Hindlimb muscle (tissue), 1 donor: ENCODE measurements around the gene GBX2. TPM values are rescaled to one million over a fixed set of nuclear protein-coding genes. Genes with fewer than 3 reads are reported as not detected.

Experiments
- DNase-seq: peaks from one replicate; pipeline ENCODE4 v3.0.0-alpha.2; 2013
- polyA plus RNA-seq: library from polyadenylated mRNA; unstranded; fragments of 120-200 nt; gene quantifications from one replicate; pipeline ENCODE4 v1.2.1, GENCODE V29; 2013; ENCODE audit not compliant: insufficient read length

Gene GBX2
- polyA plus RNA-seq, 1 donor = 0.22 TPM

DNA sequence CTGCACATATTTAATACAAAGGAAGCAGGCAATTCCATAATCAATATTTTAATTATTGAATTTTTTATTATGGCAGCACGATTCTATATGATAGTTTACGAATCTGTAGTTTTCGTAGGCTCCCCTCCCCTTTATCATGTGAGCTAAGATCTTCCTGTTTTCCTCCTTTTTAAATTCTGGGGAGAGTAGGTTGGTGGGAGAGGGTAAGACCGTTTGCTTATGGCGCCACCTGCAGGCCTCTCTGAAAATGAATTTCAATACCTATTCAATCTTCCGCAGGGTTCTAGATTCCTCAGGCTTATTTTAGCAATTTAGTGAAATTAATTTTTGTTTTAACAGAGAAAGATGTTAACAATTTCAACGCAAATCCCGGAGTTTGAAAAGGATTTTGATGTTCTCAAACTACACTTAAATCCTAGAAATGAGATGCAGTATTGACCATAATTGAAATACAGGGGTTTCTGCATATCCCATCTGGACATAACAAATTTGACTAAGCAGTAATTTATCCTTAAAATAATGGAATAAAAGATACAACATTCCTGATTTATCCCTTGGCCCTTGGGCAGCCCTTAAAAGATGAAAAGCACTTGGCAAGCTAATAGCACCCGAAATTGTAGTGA, 12.8 kb upstream of the GBX2 start:
- no peak for DNase-seq

DNA sequence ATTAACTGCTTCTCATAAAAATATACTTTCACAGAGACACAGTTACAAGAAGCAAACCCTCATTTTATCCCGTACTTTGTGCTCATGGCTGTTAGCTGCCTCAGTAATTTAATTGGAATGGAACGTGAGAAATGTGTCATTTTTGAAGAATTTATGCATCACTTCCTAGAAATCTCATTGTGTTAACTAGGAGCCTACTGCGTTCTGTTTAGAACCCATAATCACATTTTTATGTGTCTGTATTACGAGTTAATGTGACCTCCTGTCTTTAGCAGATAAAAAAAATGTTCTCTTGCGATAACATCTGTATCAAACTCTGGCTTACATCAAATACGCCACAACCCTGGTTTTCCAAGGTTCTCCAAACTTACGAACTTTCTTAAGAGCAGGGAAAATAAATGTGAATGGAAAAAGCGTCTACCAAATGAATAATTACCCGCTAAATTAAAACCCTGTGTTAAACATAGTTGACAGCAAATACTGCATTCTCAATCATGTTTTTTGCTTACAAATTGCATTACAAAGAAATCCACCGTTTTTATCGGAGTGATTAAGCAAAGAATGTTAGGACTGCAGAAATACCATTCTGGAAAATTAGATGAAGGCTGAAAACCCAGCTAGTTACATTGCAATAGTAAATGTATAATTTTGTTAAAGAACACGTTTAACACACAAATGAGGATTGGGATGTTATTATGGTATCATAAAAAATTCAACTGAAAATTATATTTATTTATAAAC, 12.1 kb upstream of the GBX2 start:
- DNase-seq = no peak

DNA sequence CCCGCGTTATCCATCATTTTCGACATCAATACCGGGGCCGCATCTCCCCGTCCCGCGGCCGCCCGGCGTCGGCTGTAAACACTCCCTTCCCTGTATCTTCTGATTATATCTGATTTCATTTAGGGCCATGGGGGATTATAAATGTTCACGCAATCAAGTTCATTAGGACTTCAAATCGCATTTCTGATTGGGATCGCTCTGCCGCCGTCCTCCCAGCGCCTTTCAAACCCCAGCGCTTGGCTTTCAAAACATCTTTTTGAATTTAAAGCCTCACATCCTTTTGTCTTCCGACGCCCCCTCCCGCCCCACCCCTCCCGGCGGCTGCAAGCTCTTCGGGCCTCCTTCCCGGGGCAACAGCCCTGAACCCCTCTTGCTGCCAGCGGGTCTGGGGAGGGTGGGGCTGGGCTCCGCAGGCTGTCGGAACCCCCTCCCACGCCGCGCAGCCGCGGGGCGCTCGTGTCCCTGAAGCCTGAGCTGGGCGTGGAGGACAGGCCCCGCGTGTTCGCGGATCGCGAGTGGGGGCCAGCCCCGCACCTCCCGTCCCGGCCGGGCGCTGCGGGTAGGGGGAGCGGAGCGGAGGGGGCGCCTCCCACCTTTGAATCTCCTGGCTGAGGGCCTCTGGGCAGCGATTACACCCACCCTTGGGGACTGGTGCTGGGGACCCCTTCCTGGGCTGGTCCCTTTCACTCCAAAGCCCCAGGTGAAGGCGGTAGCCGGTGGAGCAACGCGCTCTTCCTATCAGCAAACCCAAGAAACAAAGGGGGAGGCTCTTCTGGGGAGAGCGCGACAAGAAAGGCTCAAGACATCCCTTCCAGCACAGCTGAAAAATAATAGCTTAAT, 11.3 kb upstream of the GBX2 start:
- DNase-seq = no peak

DNA sequence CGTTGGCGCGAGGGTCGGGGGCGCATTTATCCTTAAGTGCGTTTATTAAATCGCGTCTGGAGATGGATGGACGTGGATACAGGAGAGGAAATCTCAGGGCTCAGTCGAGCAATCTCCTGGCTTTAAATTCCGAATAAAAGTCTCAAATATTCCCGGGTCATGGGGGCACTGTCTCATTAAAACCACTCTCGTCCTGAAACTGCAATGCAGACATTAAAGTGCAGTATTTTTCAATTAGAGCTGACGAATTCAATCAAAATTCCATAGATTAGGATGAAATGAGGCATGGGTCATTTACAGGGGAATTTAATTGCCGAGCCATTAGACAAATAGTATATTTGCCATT, 10.7 kb upstream of the GBX2 start:
- no peak for DNase-seq

DNA sequence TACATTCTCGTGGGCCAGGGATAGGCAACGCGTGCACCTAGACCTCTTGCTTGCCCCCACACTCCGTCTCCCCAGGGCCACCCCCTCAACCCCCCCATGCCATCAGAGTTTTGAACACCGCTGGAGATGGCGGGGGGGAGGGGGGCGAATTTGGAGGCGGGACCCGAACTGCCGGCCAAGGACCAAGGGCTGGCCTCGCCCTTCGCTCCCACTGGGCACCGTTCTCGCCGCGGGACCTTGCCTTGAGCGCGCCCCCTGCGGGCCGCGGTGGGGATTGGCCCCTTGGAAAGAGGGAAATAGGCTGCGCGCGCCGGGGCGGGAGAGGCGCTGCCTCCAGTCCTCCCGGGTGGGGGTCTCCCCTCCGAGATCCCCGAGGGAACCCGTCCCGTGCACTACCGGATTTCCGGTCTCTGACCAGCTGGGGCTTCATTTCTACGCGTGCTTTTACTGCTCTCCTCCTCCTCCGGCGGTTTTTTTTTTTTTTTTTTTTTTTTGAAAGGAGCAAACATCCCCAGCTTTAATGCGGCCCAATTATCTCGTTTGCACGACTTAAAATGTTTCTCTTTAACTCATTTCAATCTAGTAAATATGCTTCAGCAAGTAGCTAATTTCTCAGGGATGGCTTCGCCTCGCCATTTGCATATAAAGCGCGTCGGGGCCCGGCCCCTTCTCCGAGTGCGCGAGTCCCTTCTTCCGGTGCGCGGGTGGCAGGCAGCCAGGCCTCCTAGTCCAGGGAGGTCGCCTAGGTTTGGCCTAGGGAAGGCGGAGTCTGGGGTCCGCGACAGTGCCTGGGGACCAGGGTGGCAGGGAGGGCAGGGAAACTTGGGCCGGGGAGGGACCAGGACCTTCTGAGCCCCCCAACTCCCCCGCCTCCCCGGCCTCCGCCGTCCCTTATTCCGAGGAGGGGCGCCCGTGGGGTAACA, 10.0 kb upstream of the GBX2 start:
- DNase-seq = no peak

DNA sequence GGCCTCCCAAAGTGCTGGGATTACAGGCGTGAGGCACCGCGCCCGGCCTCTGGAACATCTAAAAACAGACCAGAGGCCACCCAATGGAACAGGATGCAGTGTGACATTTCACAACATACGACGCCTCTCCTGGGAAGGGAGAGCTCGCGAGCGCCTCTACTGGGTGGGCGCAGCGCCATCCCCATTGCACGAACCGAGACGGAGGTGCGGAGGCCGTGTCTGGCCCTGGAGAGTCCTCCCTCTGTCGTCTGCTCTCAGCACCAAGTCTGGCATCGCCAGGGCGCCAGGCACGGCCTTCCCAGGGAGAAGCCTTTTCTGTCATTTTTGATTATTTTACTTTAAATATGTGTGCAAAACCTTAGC, 9.4 kb upstream of the GBX2 start:
- no peak for DNase-seq

DNA sequence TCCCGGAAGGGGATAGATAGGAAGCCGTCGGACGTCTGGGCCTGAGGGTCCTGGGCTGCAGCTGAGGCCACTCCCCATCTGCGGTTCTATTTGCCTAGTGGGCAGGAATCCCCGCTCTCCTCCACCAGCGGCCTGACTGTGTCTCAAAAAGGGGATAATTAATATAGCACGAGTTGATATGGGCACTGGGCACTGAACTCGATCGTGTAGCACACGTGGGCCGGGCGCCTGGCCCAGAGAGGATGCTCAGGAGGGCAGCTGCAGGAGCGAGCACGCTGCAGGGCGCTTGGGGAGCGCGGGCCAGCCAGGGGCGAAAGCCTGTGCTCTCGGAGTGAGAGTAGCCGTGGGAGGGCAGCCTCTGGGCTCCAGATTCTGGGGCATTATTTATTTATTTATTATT, 8.8 kb upstream of the GBX2 start:
- DNase-seq = no peak

DNA sequence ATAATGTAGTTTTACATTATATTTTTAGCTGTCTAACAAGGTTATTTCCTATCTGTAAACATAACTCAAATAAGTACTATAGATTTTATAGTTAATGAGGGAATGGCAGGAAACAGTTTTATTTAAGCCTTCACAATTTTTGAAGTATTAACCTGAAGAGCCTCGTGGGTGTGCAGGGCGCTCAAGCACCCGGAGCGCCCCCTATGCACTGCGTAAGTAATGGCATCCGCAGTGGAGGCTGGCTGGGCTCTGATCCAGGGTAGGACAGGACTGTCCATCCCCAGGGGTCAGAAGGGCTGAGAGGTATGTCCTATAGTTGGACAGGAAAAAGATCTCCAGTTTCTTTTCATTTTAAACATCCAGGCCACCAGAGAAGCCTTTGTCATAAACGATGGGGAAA, 8.2 kb upstream of the GBX2 start:
- DNase-seq = no peak

DNA sequence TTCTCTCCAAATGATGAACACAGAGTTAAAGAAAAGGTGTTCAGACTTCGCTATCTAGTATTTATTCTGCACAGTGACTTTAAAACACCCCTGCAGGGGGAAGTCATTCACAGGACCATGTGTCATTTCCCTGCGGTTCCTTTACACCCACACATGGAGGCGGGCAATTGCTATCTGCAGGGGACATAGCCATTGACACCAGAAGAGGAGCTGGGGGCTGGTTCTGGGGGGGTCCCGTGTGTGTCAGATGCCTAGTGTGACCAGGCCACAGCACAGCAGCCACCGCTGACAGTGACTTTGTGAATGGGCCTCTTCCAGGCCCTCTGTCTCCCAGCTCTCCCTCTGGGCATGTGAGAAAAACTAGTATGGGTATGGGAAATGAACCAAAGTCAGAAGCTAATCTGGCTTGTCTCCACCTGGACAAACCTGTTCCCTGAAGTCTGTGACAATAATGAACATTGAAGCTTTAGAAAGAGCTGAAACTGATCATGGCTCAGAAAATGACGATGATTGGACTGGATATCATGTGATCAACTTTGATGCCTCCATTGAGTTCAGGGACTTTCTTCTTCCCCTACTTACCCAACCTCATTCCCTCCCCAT, 7.5 kb upstream of the GBX2 start:
- DNase-seq = no peak

GRCh38 chr2:236173729-236174607, 5.8 kb upstream of the GBX2 start:
- DNase-seq = no peak

DNA sequence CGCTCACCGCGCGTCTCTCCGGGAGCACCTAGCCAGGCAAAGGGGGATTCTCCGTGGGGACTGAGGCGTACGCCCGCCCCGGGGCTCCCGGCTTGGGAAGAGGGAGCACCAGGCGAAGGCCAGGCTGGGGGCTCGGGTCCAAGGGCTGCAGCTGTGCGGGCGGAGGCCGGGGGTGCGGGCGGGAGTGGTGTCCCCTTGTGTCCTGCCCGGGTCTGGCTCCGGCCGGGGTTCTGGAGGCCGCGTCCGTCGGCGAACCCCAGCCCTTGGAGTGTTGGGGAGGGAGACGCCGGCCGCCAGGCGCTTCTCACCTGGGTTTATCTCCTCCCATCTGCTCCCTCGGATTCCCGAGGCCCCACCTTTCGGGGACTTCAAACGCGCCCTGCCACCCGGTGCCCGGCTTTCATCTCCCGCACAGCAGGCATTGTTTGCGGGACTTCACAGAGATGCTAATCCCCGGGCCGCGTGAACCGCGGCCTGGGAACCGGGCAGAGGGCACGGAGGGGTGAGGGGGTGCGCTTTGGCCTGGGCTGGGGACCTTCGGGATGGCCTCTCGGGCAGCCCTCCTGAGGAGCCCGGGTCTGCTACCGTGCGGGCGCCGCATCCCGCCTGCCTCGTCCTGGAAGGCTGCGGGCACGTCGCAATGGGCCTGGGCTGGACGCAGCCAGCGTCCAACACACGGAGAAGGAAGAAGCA, 5.0 kb upstream of the GBX2 start:
- DNase-seq = no peak

- DNase-seq = no peak
Measured at GRCh38 chr2:236172255-236173035, 4.3 kb upstream of the GBX2 start.

DNA sequence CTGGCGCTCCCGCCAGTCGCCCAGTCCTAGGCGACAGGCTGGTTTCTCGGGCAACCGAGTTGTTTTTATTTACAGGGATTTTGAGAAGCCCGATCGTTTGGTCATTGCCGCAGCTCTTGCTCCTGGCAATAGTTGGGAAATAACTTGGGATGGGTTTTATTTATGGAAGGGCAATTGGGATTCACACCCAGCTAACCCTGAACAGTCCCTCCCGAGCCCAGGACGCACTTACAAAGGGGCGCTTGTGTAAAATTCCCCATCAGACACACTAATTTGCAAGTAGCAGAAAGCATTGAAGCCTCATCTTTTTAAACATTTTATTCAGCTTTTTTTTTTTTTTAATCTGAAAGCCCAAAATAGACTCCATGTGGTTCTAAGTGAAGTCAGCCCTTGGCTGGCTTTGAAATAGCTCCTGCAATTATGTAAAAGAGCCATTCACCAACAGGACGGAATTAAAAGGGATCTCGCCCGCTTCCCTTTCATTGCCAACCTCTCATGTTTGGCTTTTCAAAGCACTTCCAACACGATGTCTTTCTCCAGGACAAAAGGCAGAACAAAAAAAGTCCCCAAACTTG, 3.6 kb upstream of the GBX2 start:
- no peak for DNase-seq

GRCh38 chr2:236171181-236171679, 3.0 kb upstream of the GBX2 start:
- no peak for DNase-seq

GRCh38 chr2:236170590-236171165, 2.5 kb upstream of the GBX2 start:
- DNase-seq = no peak

DNA sequence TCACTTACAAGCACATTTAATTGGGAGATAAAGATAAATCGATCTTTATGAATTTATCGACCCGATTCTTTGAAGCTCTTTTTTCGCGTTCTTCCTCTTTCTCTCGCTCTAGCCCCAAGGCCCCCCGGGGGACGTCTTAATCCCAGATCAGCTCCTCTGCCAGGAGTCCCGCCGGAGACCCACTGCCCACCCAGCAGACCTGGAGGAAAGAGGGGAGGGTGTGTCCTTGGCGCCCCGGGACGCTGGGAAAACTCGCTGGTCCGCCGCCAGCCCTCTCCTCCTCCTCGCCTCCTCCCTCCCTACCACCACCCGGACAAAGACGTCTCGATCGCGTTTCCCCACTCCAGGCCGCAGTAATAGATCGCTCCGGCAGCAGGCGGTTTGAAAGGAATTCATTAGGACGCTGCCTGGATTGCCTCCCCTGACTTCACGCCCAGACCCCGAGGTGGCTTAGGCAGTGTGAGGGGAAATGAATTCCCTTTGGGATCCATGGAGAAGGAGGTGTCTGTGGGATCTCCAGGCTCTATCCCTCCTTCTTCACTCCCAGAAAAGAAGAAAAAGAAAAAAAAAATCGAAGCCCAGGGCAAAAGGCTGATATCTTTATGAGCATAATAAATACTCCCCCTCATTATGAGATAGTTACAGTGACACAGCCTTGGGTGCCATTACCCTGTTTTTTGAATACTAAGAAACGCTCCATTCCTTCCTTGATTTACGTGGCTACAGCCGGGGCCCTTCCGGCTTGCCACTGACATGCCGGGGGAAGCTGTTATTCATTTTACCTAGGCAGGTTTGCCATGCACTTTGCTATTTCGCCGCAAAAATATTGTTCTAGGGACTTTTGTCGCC, 1.8 kb upstream of the GBX2 start:
- no peak for DNase-seq

DNA sequence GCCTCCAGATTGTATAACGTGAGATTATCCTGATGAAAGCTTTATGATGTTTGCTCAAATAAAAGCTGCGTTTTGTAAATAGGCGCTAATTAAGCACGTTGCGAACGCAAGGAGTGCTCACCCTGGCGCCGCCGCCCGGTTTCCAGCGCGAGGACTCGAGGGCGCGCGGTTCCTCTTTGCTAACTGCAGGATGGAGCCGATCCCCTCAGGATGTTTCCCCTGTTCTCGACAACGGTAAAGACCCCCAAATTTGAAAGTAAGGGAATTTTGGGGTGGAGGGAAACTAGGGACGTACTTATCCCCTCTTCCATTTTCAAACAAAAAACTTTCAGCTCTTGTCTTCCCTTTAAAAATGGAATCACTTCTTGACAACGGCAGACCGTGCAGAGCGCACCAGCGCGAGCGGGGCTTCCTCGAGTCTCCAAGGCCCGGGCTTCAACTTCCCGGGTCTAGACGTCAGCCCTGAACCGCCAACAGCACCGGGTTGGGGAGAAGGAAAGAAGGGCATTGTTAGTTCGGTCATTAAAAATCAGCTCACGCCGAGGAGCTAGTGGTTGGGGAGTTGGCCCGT, 1.1 kb upstream of the GBX2 start:
- no peak for DNase-seq
